CD1c-positive myeloid dendritic cell (primary cell): Measurements from ENCODE around the gene HOMER2.

Experiments
- DNase-seq: peaks from one replicate; pipeline ENCODE4 v3.0.0-alpha.2; 2016; ENCODE audit errors: extremely low spot score

The HOMER2 gene

GRCh38 chr15:82930461-82930860 lies 22.1 kb downstream of the HOMER2 start:
- no peak for DNase-seq

GRCh38 chr15:82928711-82929110 lies 23.8 kb downstream of the HOMER2 start:
- DNase-seq: no peak

DNA sequence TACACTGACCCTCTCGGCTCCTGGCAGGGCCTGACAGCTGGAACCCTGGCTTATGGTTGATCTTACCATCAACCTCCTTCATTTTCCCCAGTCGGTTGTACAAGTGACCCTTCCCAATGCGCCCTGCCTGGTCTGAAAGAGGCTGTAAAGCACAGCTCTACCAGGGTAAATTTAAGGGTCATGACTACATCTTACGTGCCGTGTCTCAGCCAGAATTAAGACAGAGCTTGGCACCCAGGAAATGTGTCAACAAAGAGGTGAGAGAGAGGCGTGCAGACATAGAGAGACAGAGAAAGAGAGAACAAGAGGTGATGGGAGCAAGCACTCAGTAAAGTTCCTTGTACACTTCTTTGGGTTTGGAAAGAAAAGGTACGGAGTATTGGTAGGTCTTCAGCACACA lies 28.8 kb downstream of the HOMER2 start:
- no peak for DNase-seq

DNA sequence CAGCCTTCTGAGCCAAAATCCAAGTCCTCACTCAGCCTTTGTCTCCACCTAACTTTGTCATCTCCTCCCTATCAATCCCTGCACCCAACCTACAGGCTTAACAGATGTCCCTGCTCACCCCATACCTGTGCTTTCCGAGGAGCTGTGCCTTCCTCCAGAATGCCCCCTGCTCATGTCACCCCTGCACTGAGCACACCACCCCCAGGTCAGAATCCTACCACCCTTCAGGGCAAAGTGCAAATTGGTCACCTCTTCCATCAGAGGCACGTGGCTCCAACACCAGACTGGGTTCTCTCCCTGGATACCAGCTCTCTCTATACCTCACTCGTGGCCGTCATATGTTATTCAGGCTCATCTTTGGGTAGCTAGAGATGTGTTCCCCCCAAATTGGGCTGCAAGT lies 29.8 kb downstream of the HOMER2 start:
- no peak for DNase-seq

DNA sequence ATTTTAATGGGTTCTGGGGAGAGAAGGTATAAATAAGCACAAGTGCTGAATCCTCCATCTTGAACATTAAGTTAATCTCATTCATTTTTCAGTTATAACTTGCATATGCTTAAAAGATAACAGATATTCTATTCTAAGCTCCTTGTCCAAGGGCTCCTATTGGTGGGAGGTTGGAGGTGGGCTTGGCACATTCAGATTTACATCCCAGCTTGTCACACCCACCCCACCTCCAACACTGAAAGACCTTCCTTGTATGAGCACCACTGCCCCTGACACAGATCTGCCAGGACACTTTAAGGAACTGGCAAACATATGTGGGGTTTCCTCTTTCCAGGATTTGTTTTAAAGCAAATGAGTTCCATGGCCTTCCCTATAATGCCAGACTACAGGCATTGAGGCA lies 30.6 kb downstream of the HOMER2 start:
- DNase-seq: peak; percentile 31

GRCh38 chr15:82921242-82921641 lies 31.3 kb downstream of the HOMER2 start:
- DNase-seq: no peak

DNA sequence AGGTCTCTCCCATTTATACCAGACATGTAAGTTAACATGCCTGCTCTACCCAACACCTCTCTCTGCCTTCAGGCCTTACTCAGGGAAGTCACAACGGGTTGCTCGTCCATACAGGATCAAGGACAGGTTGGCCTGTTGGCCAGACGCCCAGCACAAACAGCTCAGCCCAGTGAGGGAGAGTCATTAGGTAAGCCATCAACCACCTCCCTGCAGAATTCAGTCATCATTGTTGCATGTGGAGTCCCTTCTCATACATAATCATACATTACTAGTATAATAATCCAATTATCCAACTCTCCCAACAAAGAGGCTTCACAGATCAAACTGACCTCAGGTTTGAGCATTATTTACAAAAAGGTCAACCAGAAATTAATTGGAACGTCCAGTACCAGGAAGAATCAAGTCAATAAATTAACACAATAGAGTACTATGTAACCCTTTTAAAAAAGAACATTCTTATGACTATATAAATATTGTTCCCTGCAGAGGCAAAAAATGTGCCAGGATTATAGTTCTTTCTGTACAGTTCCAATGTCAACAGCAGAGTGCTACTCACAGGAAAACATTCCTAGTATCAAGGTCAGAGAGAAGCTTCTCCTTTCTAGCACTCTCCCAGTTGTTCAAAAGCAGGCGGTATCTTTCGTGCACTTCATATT lies 33.2 kb downstream of the HOMER2 start:
- DNase-seq: no peak

- DNase-seq: no peak
Observed at GRCh38 chr15:82918607-82919230, 33.8 kb downstream of the HOMER2 start.

DNA sequence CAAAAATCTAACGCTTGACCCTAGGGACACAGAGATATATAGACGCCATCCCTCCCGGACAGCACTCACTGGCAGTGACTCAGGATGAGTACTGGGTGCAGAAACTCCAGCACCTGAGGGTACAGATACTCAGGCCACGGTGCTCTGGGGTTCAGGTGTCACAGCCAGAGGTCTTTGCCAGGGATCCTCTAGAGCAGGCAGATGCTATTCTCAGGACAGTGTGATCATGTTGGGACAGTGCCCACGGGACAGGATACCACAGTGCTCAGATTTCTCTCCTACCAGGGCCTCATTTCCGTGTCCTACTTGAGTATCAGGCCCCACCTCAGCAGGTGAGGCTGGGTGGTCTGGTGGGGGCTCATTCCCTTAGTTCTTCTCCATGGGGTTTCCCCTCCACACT lies 34.4 kb downstream of the HOMER2 start:
- DNase-seq: no peak

DNA sequence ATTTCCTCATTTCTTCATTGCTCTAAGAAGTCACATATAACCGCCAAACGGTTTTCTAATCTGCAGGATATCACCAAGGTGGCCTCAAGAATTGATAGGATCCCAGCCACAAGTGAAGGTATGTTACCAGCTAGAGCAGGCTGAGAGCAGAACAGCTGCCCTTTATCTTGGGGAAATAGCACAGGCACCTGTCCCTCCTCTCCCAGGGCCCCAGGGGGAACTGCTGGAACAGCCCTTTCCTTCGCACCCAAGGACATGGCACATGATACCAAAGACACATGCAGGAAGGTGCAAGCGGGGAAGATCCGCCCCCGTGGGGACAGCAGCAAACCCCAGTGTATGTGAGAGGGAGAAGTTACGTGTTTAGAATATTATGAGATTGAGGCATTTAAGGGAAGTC lies 35.3 kb downstream of the HOMER2 start:
- DNase-seq: no peak

GRCh38 chr15:82916161-82916952 lies 36.2 kb downstream of the HOMER2 start:
- no peak for DNase-seq

- DNase-seq: no peak
Observed at GRCh38 chr15:82914396-82914795, 38.1 kb downstream of the HOMER2 start.

DNA sequence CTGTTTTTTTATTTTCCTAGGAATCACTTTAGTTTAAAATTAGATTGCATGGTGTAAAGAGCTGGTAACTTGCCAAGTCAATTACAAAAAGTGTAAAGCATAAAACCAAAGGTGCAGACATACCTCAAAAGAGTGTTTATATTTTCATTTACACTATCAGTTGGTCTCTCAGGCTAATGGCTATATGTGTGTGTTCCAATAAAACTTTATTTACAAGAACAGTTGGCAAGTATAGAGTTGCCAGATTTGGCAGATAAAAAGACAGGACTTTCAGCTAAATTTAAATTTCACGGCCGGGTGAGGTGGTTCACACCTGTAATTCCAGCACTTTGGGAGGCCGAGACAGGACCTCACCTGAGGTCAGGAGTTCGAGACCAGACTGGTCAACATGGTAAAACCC lies 41.1 kb downstream of the HOMER2 start:
- no peak for DNase-seq

- peak; percentile 11 for DNase-seq
Observed at GRCh38 chr15:82910721-82911120, 41.8 kb downstream of the HOMER2 start.

DNA sequence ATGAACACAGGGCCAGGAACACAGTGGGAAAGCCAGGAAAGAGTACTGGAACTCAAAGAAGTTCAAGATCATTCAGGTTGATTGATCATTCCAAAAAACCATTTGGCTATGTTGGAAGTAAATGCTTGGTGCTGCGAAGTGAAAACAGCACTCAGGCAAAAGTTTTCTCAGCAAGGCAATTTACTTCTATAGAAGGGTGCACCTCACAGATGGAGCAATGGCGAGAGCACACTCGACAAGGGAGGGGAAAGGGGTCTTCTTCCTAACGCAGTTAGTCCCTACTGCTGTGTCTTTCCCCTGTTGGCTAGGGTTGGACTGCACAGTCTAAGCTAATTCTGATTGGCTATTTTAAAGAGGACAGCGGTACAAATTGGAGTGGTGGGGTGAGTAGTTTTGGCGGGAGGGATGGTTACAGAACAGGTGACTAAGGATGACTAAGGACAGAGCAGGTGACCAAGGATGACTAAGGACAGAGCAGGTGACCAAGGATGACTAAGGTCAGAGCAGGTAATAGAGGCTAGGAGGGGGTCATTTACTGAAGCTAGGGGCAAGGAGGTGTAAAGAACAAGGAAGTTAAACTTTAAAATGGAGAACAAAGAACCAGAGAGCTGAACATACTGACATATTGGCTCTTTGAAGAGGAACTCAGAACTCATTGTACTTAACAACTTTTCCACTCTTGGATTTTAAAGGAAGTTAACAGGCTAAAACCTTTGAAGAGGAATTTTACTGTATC lies 43.3 kb downstream of the HOMER2 start:
- peak; percentile 53 for DNase-seq

GRCh38 chr15:82907350-82907749 lies 45.2 kb downstream of the HOMER2 start:
- DNase-seq: no peak

GRCh38 chr15:82904574-82904973 lies 47.9 kb downstream of the HOMER2 start:
- DNase-seq: no peak

DNA sequence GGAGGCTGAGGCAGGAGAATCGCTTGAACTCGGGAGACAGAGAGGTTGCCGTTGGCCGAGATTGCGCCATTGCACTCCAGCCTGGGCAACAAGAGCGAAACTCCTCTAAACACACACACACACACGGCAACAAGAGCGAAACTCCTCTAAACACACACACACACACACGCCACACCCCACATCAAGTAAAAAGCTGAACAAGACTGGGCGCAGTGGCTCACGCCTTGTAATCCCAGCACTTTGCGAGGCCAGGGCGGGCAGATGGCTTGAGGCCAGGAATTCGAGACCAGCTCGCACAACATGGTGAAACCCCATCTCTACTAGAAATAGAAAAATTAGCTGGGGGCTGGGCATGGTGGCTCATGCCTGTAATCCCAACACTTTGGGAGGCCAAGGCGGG lies 49.0 kb downstream of the HOMER2 start:
- DNase-seq: no peak

DNA sequence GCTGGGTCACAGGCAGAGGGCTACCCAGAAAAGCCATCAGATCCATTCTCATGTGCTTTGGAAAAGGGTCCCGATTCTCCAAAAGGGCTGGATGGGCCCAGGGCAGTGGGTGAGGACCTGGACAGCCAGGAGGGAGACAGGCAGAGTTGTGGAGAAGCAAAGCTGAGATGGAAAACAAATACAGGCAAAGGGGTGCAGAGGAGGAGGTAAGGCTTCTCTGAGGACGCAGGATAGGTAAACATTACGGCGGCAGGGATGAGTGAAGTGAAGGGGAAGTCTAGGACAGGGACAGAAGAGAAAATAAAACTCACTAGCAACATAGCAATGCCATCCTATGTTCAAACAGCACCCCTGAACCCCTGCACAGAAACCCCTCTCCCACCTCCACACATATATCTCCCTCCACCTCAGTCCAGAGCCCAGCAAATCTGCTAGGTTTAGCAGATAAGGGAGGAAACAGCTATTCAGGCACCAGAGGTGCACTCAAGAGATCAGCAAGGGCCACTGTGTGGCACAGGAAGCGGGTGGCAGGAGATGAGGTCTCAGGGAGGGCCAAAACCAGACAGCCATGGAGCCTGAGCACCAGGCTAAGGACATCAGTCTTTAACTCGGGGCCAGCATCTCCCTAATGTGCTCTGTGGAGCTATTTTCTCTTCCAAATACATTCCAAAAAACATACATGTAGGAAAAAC lies 51.3 kb downstream of the HOMER2 start:
- no peak for DNase-seq

GRCh38 chr15:82900511-82901060 lies 51.9 kb downstream of the HOMER2 start:
- DNase-seq: no peak

DNA sequence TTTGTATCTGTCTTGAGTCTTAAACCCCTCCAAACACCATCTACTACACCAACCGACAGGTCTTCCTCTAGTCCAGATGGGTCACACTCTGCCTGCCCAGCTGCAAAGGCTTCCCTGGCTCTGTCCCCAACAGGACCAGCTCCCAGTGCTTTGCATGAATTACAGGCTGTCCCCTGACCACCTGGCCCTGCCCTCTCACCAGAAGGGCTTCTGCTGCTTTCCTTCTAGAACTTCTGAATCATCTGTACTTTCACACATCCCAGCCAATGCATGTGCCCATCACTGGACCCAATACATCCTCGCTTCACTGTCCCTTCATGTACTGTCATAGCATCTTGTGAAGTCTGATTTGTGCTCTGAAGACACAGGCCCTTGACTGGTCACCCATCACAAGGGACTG lies 53.6 kb downstream of the HOMER2 start:
- no peak for DNase-seq
